Spleen (tissue), 11 donors: ENCODE data around the gene SYNGR4. TPM values are rescaled to one million over a fixed set of nuclear protein-coding genes. Genes with fewer than 3 reads are reported as not detected.

Source experiments
- DNase-seq: peaks from one replicate; pipeline ENCODE4 v3.0.0-alpha.2; 2020
- H3K27ac ChIP-seq, 8 donors: fragments of 200-600 bp; sonication (generic) in 7 of 8; 1 replicate in 4 of 8; 2 replicates in 4 of 8; pipeline versions ENCODE4 v1.5.0 to v1.8.0; 2016 to 2021; ENCODE audit warnings: inconsistent platforms in 4 of 8, mild to moderate bottlenecking in 4 of 8, moderate library complexity in 1 of 8
- H3K27me3 ChIP-seq, 7 donors: fragments of 200-600 bp; sonication (generic) in 6 of 7; replicated peaks in 1 of 7; 1 replicate in 4 of 7; 2 replicates in 3 of 7; pipeline versions ENCODE4 v1.5.0 to v1.8.0; 2016 to 2021; ENCODE audit warnings: inconsistent platforms in 3 of 7, mild to moderate bottlenecking in 1 of 7
- H3K36me3 ChIP-seq, 6 donors: fragments of 200-600 bp; sonication (generic) in 5 of 6; 1 replicate in 4 of 6; 2 replicates in 2 of 6; pipeline versions ENCODE4 v1.5.0 to v1.8.0; 2016 to 2021; ENCODE audit warnings: inconsistent platforms in 2 of 6
- H3K4me1 ChIP-seq, 6 donors: fragments of 200-600 bp; sonication (generic) in 5 of 6; 1 replicate in 3 of 6; 2 replicates in 3 of 6; pipeline versions ENCODE4 v1.5.0 to v1.8.0; 2016 to 2021; ENCODE audit warnings: inconsistent platforms in 3 of 6
- H3K4me3 ChIP-seq, 8 donors: fragments of 200-600 bp; sonication (generic) in 7 of 8; 1 replicate in 4 of 8; 2 replicates in 4 of 8; pipeline versions ENCODE4 v1.5.0 to v1.8.0; 2016 to 2021; ENCODE audit warnings: inconsistent platforms in 4 of 8, mild to moderate bottlenecking in 4 of 8, moderate library complexity in 2 of 8
- H3K9me3 ChIP-seq, 8 donors: fragments of 200-600 bp; sonication (generic) in 7 of 8; 1 replicate in 4 of 8; 2 replicates in 4 of 8; pipeline versions ENCODE4 v1.5.0 to v1.8.0; 2016 to 2021; ENCODE audit warnings: inconsistent platforms in 4 of 8
- POLR2A ChIP-seq, 3 donors: fragments of 450-650 bp; IDR thresholded peaks; one replicate each; pipeline ENCODE4 v1.5.1; 2017; ENCODE audit warnings: antibody characterized with exemption in 3 of 3, mild to moderate bottlenecking in 1 of 3
- POLR2AphosphoS5 ChIP-seq, 3 donors: sonication (generic); formaldehyde crosslinking; IDR thresholded peaks; one replicate each; pipeline ENCODE4 v1.5.1; 2017; ENCODE audit warnings: antibody characterized with exemption in 3 of 3
- WGBS, 5 donors: extraction: QIAGEN DNeasy Blood & Tissue Kit in 3 of 5; methylation state at CpG; one replicate each; pipeline versions ENCODE4 v1.1.5 to v1.1.7; 2013 to 2018; 5-methylcytosine and 5-hydroxymethylcytosine counted together
- intact Hi-C: fragments of 100-400 bp; cut with DNase I; formaldehyde crosslinking; loops from one replicate; pipeline ENCODE4 v1.15.0; 2023; ENCODE audit warnings: low total_unique reads
- polyA plus RNA-seq, 3 donors: library from polyadenylated mRNA; stranded (reverse); fragments of 200-250 nt; gene quantifications; one replicate each; pipeline ENCODE4 v1.2.1, GENCODE V29; 2013
- total RNA-seq, 7 donors: library from RNA; depleted of rRNA in 3 of 7; stranded (reverse); fragments of >200 nt in 3 of 7; fragmentation: NEBNext Ultra II Directional in 4 of 7; extraction: Animal tissue kit (Norgen Biotek cat#: 25700) in 4 of 7; gene quantifications; one replicate each; pipeline versions ENCODE4 v1.1.0 to v1.2.1, GENCODE V29; 2016 to 2021
- TF ChIP-seq, protein P1 (sequence below), 11 experiments: fragments of 200-600 bp in 7 of 11; fragments of 450-650 bp in 4 of 11; sonication (generic) in 4 of 11; IDR thresholded peaks in 8 of 11; conservative IDR thresholded peaks in 3 of 11; 1 replicate in 7 of 11; 2 replicates in 4 of 11; pipeline versions ENCODE4 v1.4.0 to v1.8.0; 2016 to 2021; ENCODE audit warnings: antibody characterized with exemption in 11 of 11, inconsistent platforms in 4 of 11, mild to moderate bottlenecking in 1 of 11
- donor health status: healthy with polysubstance abuse.
- donor health status: DM: no; HTN: no; CAD: no; lungs with moderate emphysema.
- donor health status: DM: no; HTN: no; CAD: no.
- donor health status: Bipolar disorder and iron deficiency.
- donor health status: healthy.
- donor health status: DM: no; HTN: no; CAD: no.
- donor health status: DM: yes; HTN: yes; CAD: no.

The SYNGR4 gene
- total and polyA plus RNA-seq, 10 donors: 0.09 TPM; not detected in 9

DNA sequence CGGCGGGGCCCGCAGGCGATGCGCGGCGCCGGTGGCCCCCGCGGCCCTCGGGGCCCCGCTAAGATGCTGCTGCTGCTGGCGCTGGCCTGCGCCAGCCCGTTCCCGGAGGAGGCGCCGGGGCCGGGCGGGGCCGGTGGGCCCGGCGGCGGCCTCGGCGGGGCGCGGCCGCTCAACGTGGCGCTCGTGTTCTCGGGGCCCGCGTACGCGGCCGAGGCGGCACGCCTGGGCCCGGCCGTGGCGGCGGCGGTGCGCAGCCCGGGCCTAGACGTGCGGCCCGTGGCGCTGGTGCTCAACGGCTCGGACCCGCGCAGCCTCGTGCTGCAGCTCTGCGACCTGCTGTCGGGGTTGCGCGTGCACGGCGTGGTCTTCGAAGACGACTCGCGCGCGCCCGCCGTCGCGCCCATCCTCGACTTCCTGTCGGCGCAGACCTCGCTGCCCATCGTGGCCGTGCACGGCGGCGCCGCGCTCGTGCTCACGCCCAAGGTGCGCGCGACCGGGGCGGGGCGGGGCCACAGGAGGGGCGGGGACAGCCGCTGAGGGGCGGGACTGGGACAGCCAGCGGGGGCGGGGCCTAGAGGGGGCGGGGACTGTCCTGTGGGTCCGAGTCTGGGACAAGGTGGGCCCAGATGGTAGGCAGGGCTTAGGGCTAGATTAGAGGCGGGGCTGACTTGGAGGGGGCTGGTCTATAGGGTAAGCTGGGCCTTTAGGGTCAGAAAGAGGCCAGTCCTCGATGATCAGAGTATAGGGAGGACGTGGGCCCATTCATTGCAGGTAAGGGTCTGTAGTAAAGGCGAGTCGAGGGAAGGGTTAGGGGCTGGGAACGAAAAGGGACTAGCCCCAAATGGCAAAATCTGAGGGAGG lies 34.4 kb downstream of the SYNGR4 start:
- WGBS, 5 donors: 6 to 16% (median 6%) methylated on average over 30 to 104 of the region's 104 CpGs
- intact Hi-C loops: no loop called here

GRCh38 chr19:48400018-48400742 lies 36.0 kb downstream of the SYNGR4 start:
- H3K36me3 ChIP-seq: no peaks in the 10 kb centered on the region
- H3K4me1 ChIP-seq: peaks cover 5 to 55% (median 17%) of the 10 kb centered on the region in 6 donors
- H3K4me3 ChIP-seq: peak overlapping the region in 1 of 8 donors; percentile 2
- H3K27ac ChIP-seq: peak overlapping the region in 3 of 8 donors; percentile 22 to 80 (median 59)
- H3K9me3 ChIP-seq: peaks cover 0 to 4% (median 0%) of the 10 kb centered on the region in 8 donors
- intact Hi-C loops: no loop called here
- no peak for TF ChIP-seq POLR2A (IDR thresholded peaks at IDR 0.05)
- TF ChIP-seq, protein P1, sequence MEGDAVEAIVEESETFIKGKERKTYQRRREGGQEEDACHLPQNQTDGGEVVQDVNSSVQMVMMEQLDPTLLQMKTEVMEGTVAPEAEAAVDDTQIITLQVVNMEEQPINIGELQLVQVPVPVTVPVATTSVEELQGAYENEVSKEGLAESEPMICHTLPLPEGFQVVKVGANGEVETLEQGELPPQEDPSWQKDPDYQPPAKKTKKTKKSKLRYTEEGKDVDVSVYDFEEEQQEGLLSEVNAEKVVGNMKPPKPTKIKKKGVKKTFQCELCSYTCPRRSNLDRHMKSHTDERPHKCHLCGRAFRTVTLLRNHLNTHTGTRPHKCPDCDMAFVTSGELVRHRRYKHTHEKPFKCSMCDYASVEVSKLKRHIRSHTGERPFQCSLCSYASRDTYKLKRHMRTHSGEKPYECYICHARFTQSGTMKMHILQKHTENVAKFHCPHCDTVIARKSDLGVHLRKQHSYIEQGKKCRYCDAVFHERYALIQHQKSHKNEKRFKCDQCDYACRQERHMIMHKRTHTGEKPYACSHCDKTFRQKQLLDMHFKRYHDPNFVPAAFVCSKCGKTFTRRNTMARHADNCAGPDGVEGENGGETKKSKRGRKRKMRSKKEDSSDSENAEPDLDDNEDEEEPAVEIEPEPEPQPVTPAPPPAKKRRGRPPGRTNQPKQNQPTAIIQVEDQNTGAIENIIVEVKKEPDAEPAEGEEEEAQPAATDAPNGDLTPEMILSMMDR (IDR thresholded peaks at IDR 0.05 in 8 of 11, conservative IDR thresholded peaks at IDR 0.05 in 3 of 11): no peak
- H3K27me3 ChIP-seq: peaks cover 4 to 40% (median 23%) of the 10 kb centered on the region in 7 donors
- 45 to 68% (median 51%) methylated on average over 14 of the region's 14 CpGs for WGBS, 5 donors
- DNase-seq: no peak

More for the DNA sequence above, 34.4 kb downstream of the SYNGR4 start:
- no peak for TF ChIP-seq POLR2A (IDR thresholded peaks at IDR 0.05)
- TF ChIP-seq POLR2AphosphoS5 (IDR thresholded peaks at IDR 0.05): peak; percentile 69 to 74 (median 72)
- TF ChIP-seq, protein P1 (IDR thresholded peaks at IDR 0.05 in 8 of 11, conservative IDR thresholded peaks at IDR 0.05 in 3 of 11): no peak
- H3K4me1 ChIP-seq: peaks cover 8 to 68% (median 32%) of the 10 kb centered on the region in 6 donors
- H3K27ac ChIP-seq: peak overlapping the region in 5 of 8 donors; percentile 25 to 80 (median 59)
- H3K9me3 ChIP-seq: peaks cover 0 to 4% (median 0%) of the 10 kb centered on the region in 8 donors
- H3K27me3 ChIP-seq: peaks cover 7 to 51% (median 38%) of the 10 kb centered on the region in 7 donors
- H3K36me3 ChIP-seq: no peaks in the 10 kb centered on the region
- DNase-seq: peak; percentile 96
- peak overlapping the region; percentile 11 to 72 (median 35) for H3K4me3 ChIP-seq

DNA sequence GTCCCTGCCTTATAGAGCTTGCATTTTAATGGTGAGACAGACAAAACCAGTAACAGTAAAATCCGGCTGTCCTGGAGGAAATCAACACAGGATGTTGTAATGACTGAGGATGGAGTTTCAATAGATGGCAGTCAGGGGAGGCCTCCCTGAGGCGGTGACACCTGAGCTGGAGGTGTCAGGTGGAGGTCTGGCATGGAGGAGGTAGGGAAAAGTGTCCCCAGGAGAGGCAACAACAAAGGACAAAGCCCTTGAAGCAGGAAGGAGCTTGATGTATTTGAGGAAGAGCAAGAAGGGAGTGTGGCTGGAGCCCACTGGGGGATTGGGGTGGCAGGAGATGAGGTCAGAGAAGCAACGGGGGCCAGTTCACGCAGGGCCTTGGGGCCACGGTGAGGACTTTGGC lies 37.1 kb downstream of the SYNGR4 start:
- Histone ChIP-seq H3K36me3 (no peaks in the 10 kb centered on the region), H3K27ac (no peak overlapping the region), H3K9me3 (peaks cover 0 to 9% (median 0%) of the 10 kb centered on the region in 8 donors), H3K27me3 (peaks cover 0 to 37% (median 12%) of the 10 kb centered on the region in 7 donors), H3K4me3 (no peak overlapping the region), H3K4me1 (peaks cover 5 to 45% (median 16%) of the 10 kb centered on the region in 6 donors)
- TF ChIP-seq POLR2A (IDR thresholded peaks at IDR 0.05) (no peak), POLR2AphosphoS5 (IDR thresholded peaks at IDR 0.05) (no peak)
- TF ChIP-seq, protein P1 (IDR thresholded peaks at IDR 0.05 in 8 of 11, conservative IDR thresholded peaks at IDR 0.05 in 3 of 11): no peak
- 61 to 76% (median 67%) methylated on average over 5 of the region's 5 CpGs for WGBS, 5 donors
- no peak for DNase-seq
- intact Hi-C loops: no loop called here
